Measurements from ENCODE around the gene HNRNPL.
"Not testable (repeated sequence)": the region's sequence is repeated elsewhere in the genome, so short reads cannot be mapped to it uniquely, and the experiment has no call there.

Gene HNRNPL

DNA sequence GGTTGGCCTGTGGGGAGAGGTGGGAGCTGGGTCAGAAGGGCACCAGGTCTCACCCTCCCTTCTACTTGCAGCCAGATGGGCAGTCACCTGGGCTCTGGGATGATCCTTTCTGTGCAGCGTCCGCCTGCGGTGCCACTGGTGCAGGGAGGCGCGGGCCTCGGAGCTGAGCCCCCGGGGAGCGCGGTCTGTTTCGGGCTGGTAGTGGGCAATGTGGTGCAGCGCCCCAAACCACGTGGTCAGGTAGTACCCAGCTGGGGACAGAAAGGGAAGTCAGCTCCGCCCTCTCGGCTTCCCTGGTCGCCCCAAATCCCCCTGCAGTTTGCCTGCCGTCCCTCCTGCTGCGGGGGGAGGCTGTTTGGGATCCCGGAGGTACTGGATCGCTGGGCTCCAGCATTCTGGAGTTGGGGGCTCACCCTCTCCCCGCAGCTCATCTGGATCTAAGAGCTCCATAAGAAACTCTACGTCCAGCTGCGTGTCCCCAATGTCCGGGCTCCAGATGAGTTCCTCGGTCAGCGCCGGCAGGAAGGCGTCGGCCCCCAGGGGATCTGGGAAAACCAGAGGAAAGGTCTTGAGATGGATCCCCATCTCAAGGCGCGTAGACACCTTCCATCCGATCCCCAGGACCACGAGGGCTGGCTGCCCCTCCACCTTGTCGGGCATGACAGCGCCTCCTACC lies 19.5 kb upstream of the HNRNPL start:
- no peak for DNase-seq

- no peak for DNase-seq
These were observed 18.8 kb upstream of the HNRNPL start for GRCh38 chr19:38868551-38868950.

DNA sequence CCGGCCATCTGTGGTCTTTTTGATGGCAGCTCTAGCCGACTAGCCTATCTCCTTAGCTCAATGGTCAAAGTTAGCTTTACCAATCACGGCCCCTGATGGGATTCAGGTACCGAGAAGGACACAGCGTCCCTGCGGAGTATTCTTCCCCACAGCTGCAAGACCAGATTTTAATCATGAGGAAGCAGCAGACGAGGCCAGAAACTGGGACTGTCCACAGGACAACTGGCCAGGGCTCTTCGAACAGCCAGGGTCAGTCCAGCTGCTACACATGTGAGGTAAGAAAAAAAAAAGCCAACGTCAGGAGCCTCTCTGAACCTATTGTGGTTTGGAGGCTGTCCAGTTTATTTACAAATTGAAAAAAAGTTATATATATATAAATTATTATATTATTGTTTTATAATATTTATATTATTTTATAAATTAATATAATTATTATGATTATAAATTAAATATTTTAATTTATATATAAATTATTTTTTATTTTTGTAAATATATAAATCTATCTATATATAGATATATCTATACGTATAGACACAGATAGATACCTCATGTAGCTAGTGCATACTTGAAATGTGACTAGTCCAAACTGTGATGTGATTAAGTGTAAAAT lies 17.5 kb upstream of the HNRNPL start:
- DNase-seq: no peak

DNA sequence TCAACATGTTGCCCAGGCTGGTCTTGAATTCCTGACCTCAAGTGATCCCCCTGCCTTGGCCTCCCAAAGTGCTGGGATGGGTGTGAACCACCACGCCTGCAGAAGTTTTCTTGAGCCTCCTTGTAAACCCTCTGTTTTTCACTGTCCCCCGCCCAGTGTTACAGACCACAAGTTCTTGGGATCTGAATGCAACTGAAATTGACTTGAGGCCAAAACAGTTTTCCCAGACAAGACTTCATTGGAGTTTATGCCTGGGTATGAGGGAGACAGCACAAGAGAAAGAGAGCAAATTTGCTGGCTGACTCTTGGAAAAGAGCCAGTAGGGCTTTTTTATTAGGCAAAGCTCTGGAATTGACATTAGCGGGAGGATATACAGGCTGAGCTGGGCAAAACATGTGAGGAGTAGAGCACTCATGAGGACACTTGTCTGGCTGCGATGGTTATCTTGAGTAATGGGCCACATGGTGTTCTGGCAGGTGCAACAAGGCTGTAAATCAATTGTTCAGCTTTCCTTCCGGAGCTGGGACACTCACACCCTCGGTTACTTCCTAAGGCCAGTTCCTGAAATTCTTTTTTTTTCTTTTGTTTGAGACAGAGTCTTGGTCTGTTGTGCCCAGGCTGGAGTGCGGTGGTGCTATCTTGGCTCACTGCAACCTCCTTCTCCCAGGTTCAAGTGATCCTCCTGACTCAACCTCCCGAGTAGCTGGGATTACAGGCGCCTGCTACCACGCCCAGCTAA lies 12.7 kb upstream of the HNRNPL start:
- DNase-seq: peak; percentile 72 to 94 (median 93)

DNA sequence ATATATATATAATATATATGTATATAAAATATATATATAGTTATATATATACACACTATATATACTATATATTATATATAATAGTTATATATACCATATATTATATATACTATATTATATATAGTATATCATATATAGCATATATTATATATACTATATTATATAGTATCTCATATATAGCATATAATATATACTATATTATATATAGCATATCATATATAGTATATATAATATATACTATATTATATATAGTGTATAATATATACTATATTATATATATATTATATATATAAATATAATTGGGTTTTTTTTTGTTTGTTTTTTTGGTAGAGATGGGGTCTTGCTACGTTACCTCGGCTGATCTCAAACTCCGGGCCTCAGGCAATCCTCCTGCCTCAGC lies 11.6 kb upstream of the HNRNPL start:
- no peak for DNase-seq

DNA sequence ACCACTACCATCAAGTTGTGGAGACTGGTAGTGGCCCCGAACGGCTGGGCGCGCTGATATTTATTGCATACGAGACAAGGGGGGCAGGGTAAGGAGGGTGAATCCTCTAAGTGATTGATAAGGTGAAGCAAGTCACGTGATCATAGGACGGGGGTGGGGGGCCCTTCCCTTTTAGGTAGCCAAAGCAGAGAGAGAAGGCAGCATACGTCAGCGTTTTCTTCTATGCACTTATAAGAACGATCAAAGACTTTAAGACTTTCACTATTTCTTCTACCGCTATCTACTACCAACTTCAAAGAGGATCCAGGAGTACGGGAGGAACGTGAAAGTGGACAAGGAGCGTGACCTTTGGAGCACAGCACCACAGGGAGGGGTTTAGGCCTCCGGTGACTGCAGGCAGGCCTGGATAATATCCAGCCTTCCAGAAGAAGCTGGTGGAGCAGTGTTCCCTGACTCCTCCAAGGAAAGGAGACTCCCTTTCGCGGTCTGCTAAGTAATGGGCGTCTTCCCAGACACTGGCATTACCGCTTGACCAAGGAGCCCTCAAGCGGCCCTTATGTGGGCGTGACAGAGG lies 9.9 kb upstream of the HNRNPL start:
- not testable (repeated sequence) for DNase-seq

- DNase-seq: no peak
These were observed 7.0 kb upstream of the HNRNPL start for GRCh38 chr19:38856813-38857212.

GRCh38 chr19:38855751-38856150 lies 6.0 kb upstream of the HNRNPL start:
- DNase-seq: not testable (repeated sequence)

DNA sequence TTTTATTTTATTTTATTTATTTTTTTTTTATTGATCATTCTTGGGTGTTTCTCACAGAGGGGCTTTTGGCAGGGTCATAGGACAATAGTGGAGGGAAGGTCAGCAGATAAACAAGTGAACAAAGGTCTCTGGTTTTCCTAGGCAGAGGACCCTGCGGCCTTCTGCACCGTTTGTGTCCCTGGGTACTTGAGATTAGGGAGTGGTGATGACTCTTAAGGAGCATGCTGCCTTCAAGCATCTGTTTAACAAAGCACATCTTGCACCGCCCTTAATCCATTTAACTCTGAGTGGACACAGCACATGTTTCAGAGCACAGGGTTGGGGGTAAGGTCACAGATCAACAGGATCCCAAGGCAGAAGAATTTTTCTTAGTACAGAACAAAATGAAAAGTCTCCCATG lies 5.2 kb upstream of the HNRNPL start:
- DNase-seq: not testable (repeated sequence)

GRCh38 chr19:38853214-38853613 lies 3.4 kb upstream of the HNRNPL start:
- DNase-seq: no peak

- peak in 2 of 3 experiments; percentile 37 to 39 for DNase-seq
These were observed 2.7 kb upstream of the HNRNPL start for GRCh38 chr19:38852231-38853044.

DNA sequence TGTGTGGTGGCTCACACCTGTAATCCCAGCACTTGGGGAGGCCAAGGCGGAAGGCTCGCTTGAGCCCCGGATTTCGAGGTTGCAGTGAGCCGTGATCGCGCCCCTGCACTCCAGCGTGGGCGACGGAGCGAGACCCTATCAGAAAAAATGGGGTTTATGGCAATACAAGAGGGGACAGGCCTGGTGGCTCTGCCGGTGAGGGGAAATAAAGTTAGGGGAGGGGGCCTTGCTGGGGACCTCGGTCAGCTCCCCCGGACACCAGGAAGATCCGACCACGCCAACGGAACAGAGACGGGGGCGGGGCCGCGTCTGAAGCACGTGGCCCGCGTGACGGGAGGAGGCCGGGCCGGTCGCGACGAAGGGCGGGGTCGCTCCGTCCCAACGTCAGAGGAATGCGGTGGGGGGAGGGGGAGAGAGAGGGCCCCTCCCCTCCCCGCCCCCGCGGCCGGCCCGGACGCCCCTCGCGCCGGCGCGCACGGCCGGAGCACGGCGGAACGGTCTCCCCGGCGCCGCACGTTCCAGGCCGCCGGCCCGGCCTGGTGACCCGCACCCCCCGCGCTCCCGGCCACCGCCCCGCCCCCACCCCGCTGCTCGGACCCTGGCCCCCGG lies 1.9 kb upstream of the HNRNPL start:
- DNase-seq: peak; percentile 87 to 90 (median 89)

DNA sequence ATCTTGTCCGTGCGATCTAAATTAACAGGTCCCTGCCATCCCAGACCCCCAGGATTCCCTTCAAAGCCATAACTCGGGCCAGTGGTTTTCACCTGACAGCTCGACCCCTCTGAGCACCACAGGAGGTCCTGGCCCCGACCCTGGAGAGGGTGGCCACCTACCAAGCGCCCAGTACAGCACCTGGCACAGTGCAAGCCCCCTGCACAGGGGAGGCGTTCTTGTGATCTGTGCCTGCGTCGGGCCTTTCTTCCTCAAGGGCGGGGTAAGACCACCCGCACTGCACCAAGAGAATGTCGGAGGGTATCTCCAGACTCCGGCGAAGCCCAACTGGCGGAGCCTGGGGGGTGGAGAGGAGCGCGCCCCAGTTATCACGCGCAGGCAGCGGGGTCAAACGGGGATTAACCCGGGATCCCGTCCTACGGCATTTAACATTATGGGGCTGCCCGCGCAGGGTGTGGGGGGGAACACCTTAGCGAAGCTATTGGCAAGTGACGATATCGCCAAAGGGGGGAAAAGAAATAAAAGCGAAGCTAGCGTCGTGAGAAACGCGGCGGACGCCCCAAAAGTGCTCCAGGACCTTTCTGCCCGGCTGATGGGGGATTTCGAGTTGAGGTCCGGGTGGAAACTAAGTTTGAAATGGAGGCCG lies 1.3 kb upstream of the HNRNPL start:
- peak in 1 of 3 experiments; percentile 62 for DNase-seq

GRCh38 chr19:38850436-38850975 lies 720 bp upstream of the HNRNPL start:
- peak in 2 of 3 experiments; percentile 91 to 100 for DNase-seq

GRCh38 chr19:38849147-38849859 lies 483 bp downstream of the HNRNPL start:
- peak; percentile 95 to 97 (median 95) for DNase-seq

DNA sequence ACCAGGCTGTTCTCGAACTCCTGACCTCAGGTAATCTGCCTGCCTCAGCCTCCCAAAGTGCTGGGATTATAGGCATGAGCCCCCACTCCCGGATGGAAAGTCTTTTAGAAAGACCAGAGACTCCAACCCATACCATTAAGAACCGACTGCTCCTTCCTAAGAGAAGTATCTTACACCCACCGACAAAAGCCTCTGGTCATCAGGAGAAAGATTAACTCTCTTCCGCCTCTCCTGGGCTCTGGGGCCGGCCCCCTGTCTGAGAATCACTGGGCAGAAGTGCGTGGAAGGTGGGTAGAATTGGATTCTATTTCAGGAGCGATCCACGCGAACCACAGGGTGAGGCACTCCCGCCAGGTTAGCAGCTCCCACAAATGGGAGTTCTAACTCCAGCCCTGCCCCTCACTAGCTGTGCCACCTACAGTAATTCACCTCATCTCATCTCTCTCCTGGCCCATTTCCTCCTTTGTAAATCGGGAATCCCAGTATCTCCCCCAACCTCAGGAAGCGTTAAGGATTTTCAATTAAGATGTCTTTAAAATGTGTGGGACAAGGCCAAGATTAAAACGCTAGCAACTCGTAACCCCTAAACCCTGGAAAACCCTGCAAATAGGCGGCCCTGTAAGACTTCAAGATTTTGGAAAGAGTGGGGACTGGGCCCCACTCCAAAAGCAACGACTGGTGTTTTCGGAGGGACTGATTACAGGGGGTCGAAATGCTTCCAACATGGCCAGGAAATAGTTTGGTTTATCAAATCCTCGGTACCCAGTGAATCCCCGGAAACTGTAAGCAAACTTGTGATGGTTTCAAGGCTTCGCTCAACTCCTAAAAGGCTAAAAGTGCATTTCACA lies 1.3 kb downstream of the HNRNPL start:
- no peak for DNase-seq

DNA sequence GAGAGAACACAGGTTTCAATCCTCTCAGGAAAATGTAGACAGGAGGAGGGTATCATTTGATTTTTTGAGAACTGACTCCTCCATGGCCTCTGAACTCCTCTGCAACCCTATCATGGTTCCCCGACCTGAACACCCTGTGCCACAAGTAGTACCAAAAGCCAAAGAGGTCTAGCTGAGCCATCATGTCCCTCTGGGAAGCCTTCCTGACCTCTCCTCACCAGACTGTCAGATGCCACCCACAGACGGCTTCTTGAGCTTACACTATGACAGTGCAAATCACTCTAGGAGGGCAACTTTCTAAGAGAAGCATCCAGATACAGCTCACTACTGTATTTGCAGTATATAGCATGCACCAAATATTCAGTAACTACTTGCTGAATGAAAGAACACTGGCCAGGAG lies 3.7 kb downstream of the HNRNPL start:
- no peak for DNase-seq

- DNase-seq: no peak
These were observed 4.3 kb downstream of the HNRNPL start for GRCh38 chr19:38845374-38846024.

DNA sequence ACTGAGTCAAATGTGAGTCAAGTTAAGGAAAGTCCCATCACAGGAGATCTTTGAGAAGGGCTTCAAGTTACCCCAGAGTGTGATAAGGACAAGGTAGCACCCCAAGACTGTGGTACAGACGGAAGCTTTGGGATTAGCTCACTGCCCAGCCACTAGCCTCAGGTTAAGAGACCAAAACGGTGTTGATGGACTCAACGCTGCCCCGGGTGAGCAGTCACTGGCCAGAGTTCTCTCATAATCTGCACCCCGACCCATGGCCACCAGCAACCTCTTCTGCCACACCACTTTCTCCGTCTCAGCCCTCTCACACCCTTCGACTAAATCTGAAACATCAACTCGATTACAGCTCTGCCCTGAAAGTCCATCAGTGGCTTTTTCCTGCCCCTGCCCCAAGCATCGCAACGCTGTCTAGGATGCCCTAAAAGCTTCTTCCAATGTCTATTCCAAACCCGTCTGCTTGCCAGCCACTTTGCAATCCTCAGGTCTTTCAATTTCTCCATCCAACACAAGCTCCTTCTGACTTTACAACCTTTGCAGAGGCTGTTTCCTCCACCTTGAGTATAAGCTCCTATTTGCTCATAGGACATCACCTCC lies 5.6 kb downstream of the HNRNPL start:
- no peak for DNase-seq
